ENCODE results near the gene LRGUK. TPM values are rescaled to one million over a fixed set of nuclear protein-coding genes. Genes with fewer than 3 reads are reported as not detected.

Gene LRGUK
- total and polyA plus RNA-seq, 2 donors (not counting 3 experiments of a cell fraction or from before 2014, with no cell fraction given): 0.10 to 0.11 TPM

- no TSS peak for BruUV-seq (replicated peaks)
- TF ChIP-seq, protein P1, sequence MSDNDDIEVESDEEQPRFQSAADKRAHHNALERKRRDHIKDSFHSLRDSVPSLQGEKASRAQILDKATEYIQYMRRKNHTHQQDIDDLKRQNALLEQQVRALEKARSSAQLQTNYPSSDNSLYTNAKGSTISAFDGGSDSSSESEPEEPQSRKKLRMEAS (IDR thresholded peaks at IDR 0.05; ENCODE audit: insufficient read depth, insufficient read length): no peak
- TF ChIP-seq FOS (IDR thresholded peaks at IDR 0.05; ENCODE audit: borderline replicate concordance, insufficient read depth, low read length) (no peak), POLR2AphosphoS5 (IDR thresholded peaks at IDR 0.05; ENCODE audit: insufficient read depth, low read depth, low read length) (no peak), POLR2A (IDR thresholded peaks at IDR 0.05; ENCODE audit: low read depth, low read length) (no peak), MYC (IDR thresholded peaks at IDR 0.05; ENCODE audit: low read depth, low read length) (no peak), EZH2 (IDR thresholded peaks at IDR 0.05; ENCODE audit: borderline replicate concordance, low read depth, low read length, severe bottlenecking) (no peak), JUN (IDR thresholded peaks at IDR 0.05; ENCODE audit: borderline replicate concordance, insufficient read depth, insufficient read length, low read depth) (no peak), CTCF (IDR thresholded peaks at IDR 0.05; ENCODE audit: extremely low read depth in 1 of 2, insufficient read depth in 1 of 2, low read depth in 1 of 2, low read length in 2 of 2) (no peak), GATA2 (IDR thresholded peaks at IDR 0.05; ENCODE audit: insufficient read depth, insufficient read length, low read depth, low read length) (no peak)
- Histone ChIP-seq H3K4me2 (ENCODE audit: insufficient read depth, low read length) (no peak overlapping the region), H3K9me1 (replicated peaks; ENCODE audit: control insufficient read depth, extremely low read depth, insufficient read depth, low read length) (no peaks in the 10 kb centered on the region), H3K27ac (ENCODE audit: insufficient read depth, low read depth, low read length) (no peak overlapping the region), H3K27me3 (ENCODE audit: control insufficient read depth in 2 of 2, insufficient read depth in 2 of 2, low read length in 2 of 2) (peaks cover 5 to 14% of the 10 kb centered on the region in 2 experiments), H3K9me3 (replicated peaks; ENCODE audit: control insufficient read depth, insufficient read depth, low read length) (no peaks in the 10 kb centered on the region), H2AFZ (ENCODE audit: low read depth, low read length) (no peak overlapping the region), H4K20me1 (replicated peaks; ENCODE audit: control insufficient read depth, extremely low read depth, insufficient read depth, low read length) (no peaks in the 10 kb centered on the region), H3K36me3 (ENCODE audit: control insufficient read depth in 2 of 2, extremely low read depth in 1 of 2, insufficient read depth in 2 of 2, low read length in 2 of 2) (no peaks in the 10 kb centered on the region), H3K4me1 (ENCODE audit: control insufficient read depth, extremely low read depth, insufficient read depth, low read length) (no peaks in the 10 kb centered on the region), H3K4me3 (replicated peaks in 1 of 3; ENCODE audit: insufficient read depth in 1 of 3, low read depth in 1 of 3, low read length in 3 of 3) (no peak overlapping the region), H3K9ac (replicated peaks; ENCODE audit: extremely low read depth, insufficient read depth, low read length) (no peak overlapping the region), H3K79me2 (ENCODE audit: control insufficient read depth, insufficient read depth, low read length) (no peaks in the 10 kb centered on the region)
- dilution Hi-C loops (cut with MboI; ENCODE audit: extremely low pct_ligation_motif_present, low sequenced_read_pairs) (no loop called here), intact Hi-C loops (cut with micrococcal nuclease) (no loop called here)
- ChIA-PET POLR2A (no interaction called here), CTCF (no interaction called here)
- DNase-seq (ENCODE audit: low read depth, low spot score): no peak
- no peak for FAIRE-seq
Measured at GRCh38 chr7:134121632-134122139, 5.5 kb upstream of the LRGUK start.
